ENCODE results near the gene WDR36. TPM values are rescaled to one million over a fixed set of nuclear protein-coding genes. Genes with fewer than 3 reads are reported as not detected.

The WDR36 gene
- polyA plus RNA-seq, 4 donors, result 2.7 to 19.0 (median 5.9) TPM

- H3K9me3 ChIP-seq (ENCODE audit: control insufficient read depth in 2 of 2, insufficient read depth in 1 of 2, low read depth in 1 of 2, low read length in 1 of 2), result no peaks in the 10 kb centered on the region
- no peak overlapping the region for H3K4me3 ChIP-seq (ENCODE audit: low read depth in 1 of 3, low read length in 3 of 3)
- H3K27me3 ChIP-seq (ENCODE audit: control insufficient read depth in 3 of 3, insufficient read depth in 3 of 3, low read length in 3 of 3), result peaks cover 0 to 2% (median 0%) of the 10 kb centered on the region in 3 donors
- H3K27ac ChIP-seq (ENCODE audit: low read depth in 1 of 3, low read length in 2 of 3), result no peak overlapping the region
- 10 to 81% (median 41%) methylated on average over 2 of the region's 2 CpGs for WGBS, 3 donors
- DNase-seq (no peak), FAIRE-seq (no peak)
- H3K36me3 ChIP-seq (ENCODE audit: control insufficient read depth in 3 of 3, insufficient read depth in 2 of 3, low read depth in 1 of 3, low read length in 3 of 3), result no peaks in the 10 kb centered on the region
- H3K4me1 ChIP-seq (ENCODE audit: control insufficient read depth in 3 of 3, insufficient read depth in 2 of 3, low read depth in 1 of 3, low read length in 2 of 3), result peaks cover 0 to 2% (median 0%) of the 10 kb centered on the region in 3 donors
Observed at GRCh38 chr5:111146053-111146452, 53.9 kb downstream of the WDR36 start.

- Histone ChIP-seq H3K27ac (ENCODE audit: low read depth in 1 of 3, low read length in 2 of 3) (no peak overlapping the region), H3K9me3 (ENCODE audit: control insufficient read depth in 2 of 2, insufficient read depth in 1 of 2, low read depth in 1 of 2, low read length in 1 of 2) (no peaks in the 10 kb centered on the region), H3K4me3 (ENCODE audit: low read depth in 1 of 3, low read length in 3 of 3) (no peak overlapping the region), H3K4me1 (ENCODE audit: control insufficient read depth in 3 of 3, insufficient read depth in 2 of 3, low read depth in 1 of 3, low read length in 2 of 3) (peaks cover 0 to 2% (median 0%) of the 10 kb centered on the region in 3 donors), H3K27me3 (ENCODE audit: control insufficient read depth in 3 of 3, insufficient read depth in 3 of 3, low read length in 3 of 3) (peaks cover 0 to 2% (median 0%) of the 10 kb centered on the region in 3 donors), H3K36me3 (ENCODE audit: control insufficient read depth in 3 of 3, insufficient read depth in 2 of 3, low read depth in 1 of 3, low read length in 3 of 3) (no peaks in the 10 kb centered on the region)
- WGBS, 3 donors, result 69 to 74% (median 74%) methylated on average over 3 of the region's 3 CpGs
- DNase-seq, result no peak
- no peak for FAIRE-seq
Observed at GRCh38 chr5:111147502-111147901, 55.4 kb downstream of the WDR36 start.

- Histone ChIP-seq H3K4me1 (ENCODE audit: control insufficient read depth in 3 of 3, insufficient read depth in 2 of 3, low read depth in 1 of 3, low read length in 2 of 3) (peaks cover 0 to 2% (median 0%) of the 10 kb centered on the region in 3 donors), H3K36me3 (ENCODE audit: control insufficient read depth in 3 of 3, insufficient read depth in 2 of 3, low read depth in 1 of 3, low read length in 3 of 3) (no peaks in the 10 kb centered on the region), H3K9me3 (ENCODE audit: control insufficient read depth in 2 of 2, insufficient read depth in 1 of 2, low read depth in 1 of 2, low read length in 1 of 2) (no peaks in the 10 kb centered on the region), H3K4me3 (ENCODE audit: low read depth in 1 of 3, low read length in 3 of 3) (no peak overlapping the region), H3K27me3 (ENCODE audit: control insufficient read depth in 3 of 3, insufficient read depth in 3 of 3, low read length in 3 of 3) (peaks cover 0 to 1% (median 0%) of the 10 kb centered on the region in 3 donors), H3K27ac (ENCODE audit: low read depth in 1 of 3, low read length in 2 of 3) (no peak overlapping the region)
- FAIRE-seq (no peak), DNase-seq (no peak)
- 60 to 71% (median 67%) methylated on average over 2 of the region's 2 CpGs for WGBS, 3 donors
Observed at GRCh38 chr5:111151998-111152397, 59.9 kb downstream of the WDR36 start.

- H3K4me3 ChIP-seq (ENCODE audit: low read depth in 1 of 3, low read length in 3 of 3), result no peak overlapping the region
Observed at GRCh38 chr5:111153483-111153882, 61.3 kb downstream of the WDR36 start.

GRCh38 chr5:111153945-111154344, 61.8 kb downstream of the WDR36 start:
- FAIRE-seq, result no peak
- 79% methylated on average over 3 of the region's 3 CpGs for WGBS, 3 donors

More at GRCh38 chr5:111153483-111153882, 61.3 kb downstream of the WDR36 start:
- no peaks in the 10 kb centered on the region for H3K9me3 ChIP-seq (ENCODE audit: control insufficient read depth in 2 of 2, insufficient read depth in 1 of 2, low read depth in 1 of 2, low read length in 1 of 2)
- H3K4me1 ChIP-seq (ENCODE audit: control insufficient read depth in 3 of 3, insufficient read depth in 2 of 3, low read depth in 1 of 3, low read length in 2 of 3), result peaks cover 0 to 2% (median 0%) of the 10 kb centered on the region in 3 donors
- no peaks in the 10 kb centered on the region for H3K27me3 ChIP-seq (ENCODE audit: control insufficient read depth in 3 of 3, insufficient read depth in 3 of 3, low read length in 3 of 3)
- no peaks in the 10 kb centered on the region for H3K36me3 ChIP-seq (ENCODE audit: control insufficient read depth in 3 of 3, insufficient read depth in 2 of 3, low read depth in 1 of 3, low read length in 3 of 3)
- WGBS, 3 donors, result 13 to 48% (median 22%) methylated on average over 1 of the region's 1 CpG
- H3K27ac ChIP-seq (ENCODE audit: low read depth in 1 of 3, low read length in 2 of 3), result no peak overlapping the region
- FAIRE-seq (no peak), DNase-seq (no peak)

DNA sequence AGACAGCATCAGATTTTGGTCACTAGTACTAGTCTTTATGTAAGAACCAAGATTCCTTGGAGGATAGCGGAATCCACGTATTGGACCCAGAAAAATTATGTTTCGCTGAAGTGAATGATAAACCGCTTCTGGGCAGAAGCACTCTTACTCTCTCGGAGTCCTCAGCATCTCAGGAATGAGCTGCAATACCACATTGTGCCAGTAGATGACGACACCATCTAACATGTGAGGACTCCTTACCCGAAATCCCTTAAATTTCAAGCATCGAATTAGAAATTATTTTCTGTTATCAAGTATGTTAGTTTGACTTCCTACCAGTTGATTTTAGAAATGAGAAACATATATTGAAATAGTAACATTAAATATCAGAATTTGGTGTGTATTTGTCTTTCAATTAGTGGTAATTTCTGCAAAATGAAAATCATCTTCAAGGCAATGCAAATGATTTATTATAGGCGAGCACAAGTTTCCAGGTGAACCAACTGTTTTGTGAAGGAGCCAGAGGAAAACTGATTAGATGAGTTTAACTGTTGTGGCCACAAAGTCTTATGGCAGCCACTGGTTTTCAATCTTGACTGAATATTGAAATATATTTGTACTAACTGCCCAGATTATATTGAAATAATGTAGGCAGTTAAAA, 66.1 kb downstream of the WDR36 start:
- Histone ChIP-seq H3K9me3 (ENCODE audit: control insufficient read depth in 2 of 2, insufficient read depth in 1 of 2, low read depth in 1 of 2, low read length in 1 of 2) (no peaks in the 10 kb centered on the region), H3K36me3 (ENCODE audit: control insufficient read depth in 3 of 3, insufficient read depth in 2 of 3, low read depth in 1 of 3, low read length in 3 of 3) (no peaks in the 10 kb centered on the region), H3K27me3 (ENCODE audit: control insufficient read depth in 3 of 3, insufficient read depth in 3 of 3, low read length in 3 of 3) (no peaks in the 10 kb centered on the region), H3K4me3 (ENCODE audit: low read depth in 1 of 3, low read length in 3 of 3) (no peak overlapping the region), H3K4me1 (ENCODE audit: control insufficient read depth in 3 of 3, insufficient read depth in 2 of 3, low read depth in 1 of 3, low read length in 2 of 3) (no peaks in the 10 kb centered on the region), H3K27ac (ENCODE audit: low read depth in 1 of 3, low read length in 2 of 3) (no peak overlapping the region)
- DNase-seq (peak; percentile 62 to 66), FAIRE-seq (peak; percentile 72)
- 11 to 16% (median 12%) methylated on average over 9 of the region's 9 CpGs for WGBS, 3 donors

More at GRCh38 chr5:111153945-111154344, 61.8 kb downstream of the WDR36 start:
- H3K4me3 ChIP-seq (ENCODE audit: low read depth in 1 of 3, low read length in 3 of 3), result no peak overlapping the region
- no peak for DNase-seq
- H3K27me3 ChIP-seq (ENCODE audit: control insufficient read depth in 3 of 3, insufficient read depth in 3 of 3, low read length in 3 of 3), result no peaks in the 10 kb centered on the region
- H3K36me3 ChIP-seq (ENCODE audit: control insufficient read depth in 3 of 3, insufficient read depth in 2 of 3, low read depth in 1 of 3, low read length in 3 of 3), result no peaks in the 10 kb centered on the region
- H3K27ac ChIP-seq (ENCODE audit: low read depth in 1 of 3, low read length in 2 of 3), result no peak overlapping the region
- H3K9me3 ChIP-seq (ENCODE audit: control insufficient read depth in 2 of 2, insufficient read depth in 1 of 2, low read depth in 1 of 2, low read length in 1 of 2), result no peaks in the 10 kb centered on the region
- peaks cover 0 to 2% (median 0%) of the 10 kb centered on the region in 3 donors for H3K4me1 ChIP-seq (ENCODE audit: control insufficient read depth in 3 of 3, insufficient read depth in 2 of 3, low read depth in 1 of 3, low read length in 2 of 3)

- FAIRE-seq, result no peak
- no peaks in the 10 kb centered on the region for H3K9me3 ChIP-seq (ENCODE audit: control insufficient read depth in 2 of 2, insufficient read depth in 1 of 2, low read depth in 1 of 2, low read length in 1 of 2)
- no peak overlapping the region for H3K4me3 ChIP-seq (ENCODE audit: low read depth in 1 of 3, low read length in 3 of 3)
- H3K36me3 ChIP-seq (ENCODE audit: control insufficient read depth in 3 of 3, insufficient read depth in 2 of 3, low read depth in 1 of 3, low read length in 3 of 3), result no peaks in the 10 kb centered on the region
- no peaks in the 10 kb centered on the region for H3K4me1 ChIP-seq (ENCODE audit: control insufficient read depth in 3 of 3, insufficient read depth in 2 of 3, low read depth in 1 of 3, low read length in 2 of 3)
- no peak overlapping the region for H3K27ac ChIP-seq (ENCODE audit: low read depth in 1 of 3, low read length in 2 of 3)
- no peak for DNase-seq
- H3K27me3 ChIP-seq (ENCODE audit: control insufficient read depth in 3 of 3, insufficient read depth in 3 of 3, low read length in 3 of 3), result no peaks in the 10 kb centered on the region
- WGBS, 3 donors, result 58 to 64% (median 58%) methylated on average over 7 of the region's 7 CpGs
Observed at GRCh38 chr5:111159845-111160244, 67.7 kb downstream of the WDR36 start.

GRCh38 chr5:111163000-111163399, 70.9 kb downstream of the WDR36 start:
- no peaks in the 10 kb centered on the region for H3K9me3 ChIP-seq (ENCODE audit: control insufficient read depth in 2 of 2, insufficient read depth in 1 of 2, low read depth in 1 of 2, low read length in 1 of 2)
- 69 to 94% (median 85%) methylated on average over 1 of the region's 1 CpG for WGBS, 3 donors
- FAIRE-seq, result no peak

DNA sequence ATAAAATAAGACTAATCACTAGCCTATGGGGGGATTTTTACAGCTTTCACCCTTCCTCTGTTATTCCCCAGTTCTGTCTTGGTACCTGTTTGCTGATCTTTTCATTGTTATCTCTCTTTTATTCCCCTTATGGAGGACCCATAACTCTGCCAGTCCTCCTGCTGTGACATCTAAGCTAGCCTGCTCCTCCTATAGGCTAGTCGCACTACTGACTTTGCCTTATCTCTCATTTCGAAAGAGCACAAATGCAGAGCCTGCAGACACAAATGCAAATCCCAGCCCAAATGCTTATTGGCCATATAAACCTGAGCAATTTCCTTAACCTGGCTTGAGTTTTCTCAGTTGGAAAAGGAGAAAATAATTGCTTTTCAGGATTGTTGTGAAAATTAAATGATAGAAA, 72.9 kb downstream of the WDR36 start:
- Histone ChIP-seq H3K27me3 (ENCODE audit: control insufficient read depth in 3 of 3, insufficient read depth in 3 of 3, low read length in 3 of 3) (no peaks in the 10 kb centered on the region), H3K36me3 (ENCODE audit: control insufficient read depth in 3 of 3, insufficient read depth in 2 of 3, low read depth in 1 of 3, low read length in 3 of 3) (no peaks in the 10 kb centered on the region), H3K4me1 (ENCODE audit: control insufficient read depth in 3 of 3, insufficient read depth in 2 of 3, low read depth in 1 of 3, low read length in 2 of 3) (no peaks in the 10 kb centered on the region), H3K27ac (ENCODE audit: low read depth in 1 of 3, low read length in 2 of 3) (no peak overlapping the region), H3K9me3 (ENCODE audit: control insufficient read depth in 2 of 2, insufficient read depth in 1 of 2, low read depth in 1 of 2, low read length in 1 of 2) (no peaks in the 10 kb centered on the region), H3K4me3 (ENCODE audit: low read depth in 1 of 3, low read length in 3 of 3) (no peak overlapping the region)
- 57 to 65% (median 61%) methylated on average over 2 of the region's 2 CpGs for WGBS, 3 donors
- FAIRE-seq, result no peak
- no peak for DNase-seq

More at GRCh38 chr5:111163000-111163399, 70.9 kb downstream of the WDR36 start:
- Histone ChIP-seq H3K36me3 (ENCODE audit: control insufficient read depth in 3 of 3, insufficient read depth in 2 of 3, low read depth in 1 of 3, low read length in 3 of 3) (no peaks in the 10 kb centered on the region), H3K4me1 (ENCODE audit: control insufficient read depth in 3 of 3, insufficient read depth in 2 of 3, low read depth in 1 of 3, low read length in 2 of 3) (no peaks in the 10 kb centered on the region), H3K27ac (ENCODE audit: low read depth in 1 of 3, low read length in 2 of 3) (no peak overlapping the region), H3K27me3 (ENCODE audit: control insufficient read depth in 3 of 3, insufficient read depth in 3 of 3, low read length in 3 of 3) (no peaks in the 10 kb centered on the region), H3K4me3 (ENCODE audit: low read depth in 1 of 3, low read length in 3 of 3) (no peak overlapping the region)
- no peak for DNase-seq

All from small intestine (tissue), 7 donors.